ENCODE measurements around the gene PRF1.

The PRF1 gene

GRCh38 chr10:70571636-70572439, 30.7 kb downstream of the PRF1 start:
- TF ChIP-seq CTCF (IDR thresholded peaks at IDR 0.05; ENCODE audit: insufficient read depth, low read depth, low read length, missing control alignments): no peak
- no peak for DNase-seq (ENCODE audit: low read depth)
- H3K4me3 ChIP-seq (ENCODE audit: low read length): no peak overlapping the region

- no peak for DNase-seq (ENCODE audit: low read depth)
- TF ChIP-seq CTCF (IDR thresholded peaks at IDR 0.05; ENCODE audit: insufficient read depth, low read depth, low read length, missing control alignments): no peak
- H3K4me3 ChIP-seq (ENCODE audit: low read length): no peak overlapping the region
These were observed 31.3 kb downstream of the PRF1 start for GRCh38 chr10:70571236-70571635.

GRCh38 chr10:70568781-70569495, 33.6 kb downstream of the PRF1 start:
- no peak for DNase-seq (ENCODE audit: low read depth)
- TF ChIP-seq CTCF (IDR thresholded peaks at IDR 0.05; ENCODE audit: insufficient read depth, low read depth, low read length, missing control alignments): no peak
- no peak overlapping the region for H3K4me3 ChIP-seq (ENCODE audit: low read length)

GRCh38 chr10:70568113-70568512, 34.4 kb downstream of the PRF1 start:
- DNase-seq (ENCODE audit: low read depth): no peak
- no peak for TF ChIP-seq CTCF (IDR thresholded peaks at IDR 0.05; ENCODE audit: insufficient read depth, low read depth, low read length, missing control alignments)
- no peak overlapping the region for H3K4me3 ChIP-seq (ENCODE audit: low read length)

GRCh38 chr10:70567603-70568002, 34.9 kb downstream of the PRF1 start:
- no peak overlapping the region for H3K4me3 ChIP-seq (ENCODE audit: low read length)
- TF ChIP-seq CTCF (IDR thresholded peaks at IDR 0.05; ENCODE audit: insufficient read depth, low read depth, low read length, missing control alignments): no peak
- no peak for DNase-seq (ENCODE audit: low read depth)

- TF ChIP-seq CTCF (IDR thresholded peaks at IDR 0.05; ENCODE audit: insufficient read depth, low read depth, low read length, missing control alignments): no peak
- no peak overlapping the region for H3K4me3 ChIP-seq (ENCODE audit: low read length)
- no peak for DNase-seq (ENCODE audit: low read depth)
These were observed 35.8 kb downstream of the PRF1 start for GRCh38 chr10:70566515-70567290.
